GM10266 (cell line): Measurements from ENCODE around the gene POLE.

Source experiments
- DNase-seq: peaks from one replicate; pipeline ENCODE4 v3.0.0; 2012; ENCODE audit errors: extremely low spot score
- TF ChIP-seq, protein P1 (sequence below): IDR thresholded peaks from 2 replicates; pipeline ENCODE4 v1.5.1; 2012; ENCODE audit warnings: mild to moderate bottlenecking, low read depth; ENCODE audit not compliant: control insufficient read depth, insufficient read depth; ENCODE audit errors: missing control alignments

Gene POLE

DNA sequence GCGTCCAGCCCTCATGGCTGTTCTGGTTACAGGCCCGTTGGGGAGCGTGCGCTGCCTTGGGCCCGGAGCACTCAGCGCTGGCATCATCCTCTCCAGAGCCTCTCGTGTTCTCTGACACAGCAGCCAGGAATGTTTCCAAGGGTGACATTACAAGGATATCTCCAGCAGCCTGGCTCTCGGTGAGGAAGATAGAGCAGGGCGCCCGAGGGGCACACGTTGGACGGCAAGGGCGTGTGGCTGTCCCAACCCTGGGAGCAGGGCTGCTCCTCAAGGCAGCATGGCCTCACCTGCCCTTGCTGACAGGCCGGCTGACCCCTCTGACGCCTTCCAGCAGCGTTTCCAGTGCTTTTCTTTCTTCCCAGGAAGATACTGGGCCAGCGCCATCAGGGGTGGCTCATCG lies 91.1 kb downstream of the POLE start:
- no peak for DNase-seq
- TF ChIP-seq, protein P1, sequence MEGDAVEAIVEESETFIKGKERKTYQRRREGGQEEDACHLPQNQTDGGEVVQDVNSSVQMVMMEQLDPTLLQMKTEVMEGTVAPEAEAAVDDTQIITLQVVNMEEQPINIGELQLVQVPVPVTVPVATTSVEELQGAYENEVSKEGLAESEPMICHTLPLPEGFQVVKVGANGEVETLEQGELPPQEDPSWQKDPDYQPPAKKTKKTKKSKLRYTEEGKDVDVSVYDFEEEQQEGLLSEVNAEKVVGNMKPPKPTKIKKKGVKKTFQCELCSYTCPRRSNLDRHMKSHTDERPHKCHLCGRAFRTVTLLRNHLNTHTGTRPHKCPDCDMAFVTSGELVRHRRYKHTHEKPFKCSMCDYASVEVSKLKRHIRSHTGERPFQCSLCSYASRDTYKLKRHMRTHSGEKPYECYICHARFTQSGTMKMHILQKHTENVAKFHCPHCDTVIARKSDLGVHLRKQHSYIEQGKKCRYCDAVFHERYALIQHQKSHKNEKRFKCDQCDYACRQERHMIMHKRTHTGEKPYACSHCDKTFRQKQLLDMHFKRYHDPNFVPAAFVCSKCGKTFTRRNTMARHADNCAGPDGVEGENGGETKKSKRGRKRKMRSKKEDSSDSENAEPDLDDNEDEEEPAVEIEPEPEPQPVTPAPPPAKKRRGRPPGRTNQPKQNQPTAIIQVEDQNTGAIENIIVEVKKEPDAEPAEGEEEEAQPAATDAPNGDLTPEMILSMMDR, result no peak

DNA sequence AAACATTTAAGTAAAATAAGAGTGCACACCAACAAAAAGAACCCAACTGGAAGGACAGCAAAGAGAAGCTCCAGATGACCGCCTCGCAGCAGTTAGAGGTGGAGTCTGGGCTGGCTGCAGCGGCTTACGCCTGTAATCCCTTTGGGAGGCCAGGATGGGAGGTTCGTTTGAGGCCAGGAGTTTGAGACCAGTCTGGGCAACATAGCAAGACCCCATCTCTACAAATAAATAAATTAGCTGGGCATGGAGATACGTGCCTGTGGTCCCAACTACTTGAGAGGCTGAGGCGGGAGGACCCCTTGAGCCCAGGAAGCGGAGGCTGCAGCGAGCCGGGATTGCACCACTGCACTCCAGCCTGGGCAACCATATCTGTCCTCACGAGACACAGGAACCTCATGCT lies 92.0 kb downstream of the POLE start:
- DNase-seq, result no peak
- TF ChIP-seq, protein P1, result no peak

DNA sequence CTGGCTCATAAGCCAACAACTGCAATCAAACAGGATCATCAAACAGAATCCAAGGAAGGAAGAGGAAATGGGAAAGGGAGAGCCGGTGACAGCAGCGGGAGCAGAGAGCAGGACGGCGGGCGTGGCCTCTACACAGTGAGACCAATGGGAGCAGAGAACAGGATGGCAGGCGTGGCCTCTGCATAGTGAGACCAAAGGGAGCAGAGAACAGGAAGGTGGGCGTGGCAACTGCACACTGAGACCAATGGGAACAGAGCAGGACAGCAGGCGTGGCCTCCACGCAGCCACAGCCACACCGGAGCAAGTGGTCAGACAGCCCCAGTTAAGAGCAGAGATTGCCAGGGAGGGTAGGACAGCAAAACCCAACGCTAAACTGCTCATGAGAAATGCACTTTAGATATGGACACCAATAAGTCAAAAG lies 93.2 kb downstream of the POLE start:
- TF ChIP-seq, protein P1, result no peak
- DNase-seq, result no peak

DNA sequence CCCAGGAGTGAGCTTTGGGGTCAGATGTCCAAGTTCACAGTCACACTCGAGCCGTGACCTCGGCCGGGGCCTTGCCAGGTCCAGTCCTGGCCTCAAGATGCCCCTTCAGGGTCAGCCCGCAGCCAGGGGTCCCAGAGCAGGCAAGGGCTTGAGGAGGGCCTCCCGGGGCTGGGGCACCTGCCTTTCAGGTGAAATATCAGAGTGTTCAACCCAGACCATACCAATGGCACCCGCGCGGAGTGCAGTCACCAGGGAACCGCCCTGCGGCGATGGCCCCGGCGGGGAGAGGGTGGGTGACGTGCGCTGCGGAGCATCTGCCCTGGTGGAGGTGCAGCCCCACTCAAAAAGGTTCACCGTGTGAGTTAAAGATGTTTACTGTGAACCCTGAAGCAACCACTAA lies 93.6 kb downstream of the POLE start:
- TF ChIP-seq, protein P1, result no peak
- DNase-seq, result no peak

DNA sequence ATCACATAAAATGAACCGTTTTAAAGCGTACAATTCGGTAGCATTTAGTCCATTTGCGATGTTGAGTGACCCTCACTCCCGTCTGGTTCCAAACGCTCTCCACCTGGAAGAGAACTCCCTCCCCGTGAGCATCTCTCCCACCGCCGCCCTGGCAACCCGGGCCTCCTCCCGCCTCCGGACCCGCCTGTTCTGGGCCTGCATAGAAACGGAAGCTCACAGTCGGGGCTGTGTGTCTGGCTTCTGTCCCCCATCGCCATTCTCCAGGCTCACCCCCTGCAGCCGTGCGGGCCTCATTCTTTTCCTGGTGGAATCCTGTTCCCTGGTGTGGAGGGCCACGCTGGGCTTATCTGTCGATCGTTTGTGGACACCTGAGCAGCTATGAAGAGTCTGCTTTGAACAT lies 94.1 kb downstream of the POLE start:
- TF ChIP-seq, protein P1, result no peak
- no peak for DNase-seq

DNA sequence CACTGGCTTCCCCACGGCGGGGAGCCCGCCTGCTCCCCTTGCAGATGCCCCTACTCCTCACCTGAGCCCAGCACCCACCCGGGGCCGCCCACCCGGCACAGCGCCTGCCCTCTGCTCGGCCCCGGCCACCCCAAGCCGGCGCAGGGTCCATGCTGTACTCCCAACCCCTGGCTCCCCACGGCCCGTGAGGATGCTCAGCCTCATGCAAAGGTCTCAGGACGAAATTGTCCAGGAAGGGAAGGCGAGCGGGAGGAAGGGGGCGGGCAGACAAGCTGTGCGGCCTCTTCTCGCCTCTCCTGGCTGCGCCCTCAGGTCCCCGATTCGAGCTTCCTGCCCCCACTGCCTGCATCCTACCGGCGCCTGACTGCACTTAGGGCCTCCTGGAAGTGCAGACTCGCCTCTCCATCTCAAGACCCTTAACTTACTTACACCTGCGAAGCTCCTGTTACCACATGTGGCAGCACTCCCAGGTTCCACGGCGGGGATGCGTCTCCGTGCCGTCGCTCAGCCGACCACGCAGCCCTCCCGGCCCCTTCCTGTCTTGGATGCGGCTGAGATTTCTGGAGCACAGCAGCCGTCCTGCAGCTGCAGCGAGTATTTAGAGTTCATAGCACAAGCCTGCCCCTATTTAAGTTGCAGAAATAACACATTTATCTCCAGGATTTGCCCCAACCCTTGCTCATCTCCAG lies 94.7 kb downstream of the POLE start:
- TF ChIP-seq, protein P1, result no peak
- no peak for DNase-seq

DNA sequence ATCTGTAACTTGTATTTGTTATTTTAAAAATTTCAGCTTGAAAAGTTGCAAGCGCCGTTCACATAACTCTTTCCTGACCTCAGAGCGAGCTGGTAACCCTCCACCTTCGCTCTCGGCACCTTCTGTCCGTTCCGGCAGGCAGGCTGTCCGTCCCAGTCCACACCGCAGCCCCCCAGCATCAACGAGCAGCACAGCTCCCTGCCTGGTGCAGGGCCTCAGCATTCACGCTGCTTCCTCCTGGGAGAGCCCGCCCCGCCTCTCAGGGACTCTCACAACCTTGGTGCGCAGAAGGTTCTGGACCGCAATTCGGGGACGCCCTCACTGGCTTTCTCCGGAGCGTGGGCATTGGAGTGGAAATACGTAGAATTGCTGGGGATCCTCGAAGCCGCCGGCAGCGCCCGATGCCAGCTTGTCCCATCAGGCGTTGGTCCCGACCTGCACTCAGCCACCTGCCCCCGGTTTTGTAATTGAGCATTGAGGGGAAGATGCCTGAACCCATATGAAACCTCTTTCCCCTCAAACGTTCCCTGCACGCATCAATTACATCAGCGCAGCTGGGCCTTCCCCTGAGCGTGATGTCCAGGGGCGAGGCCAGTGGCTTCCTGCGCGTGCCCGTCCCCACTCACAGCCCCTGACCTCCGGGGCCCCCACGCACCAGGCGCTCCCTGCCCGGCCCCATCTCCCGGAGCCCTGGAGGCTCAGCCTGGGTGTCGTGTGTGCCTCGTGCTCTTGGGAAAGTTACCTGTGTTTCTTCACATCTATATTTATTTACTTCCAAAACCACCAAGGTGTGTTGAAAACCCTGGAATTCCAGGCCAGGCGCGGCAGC lies 95.8 kb downstream of the POLE start:
- no peak for DNase-seq
- TF ChIP-seq, protein P1, result no peak
